Activated CD8-positive, alpha-beta memory T cell treated with anti-CD3 and anti-CD28 coated beads, Interleukin-2, amount 50 U/mL, for 48 hours (primary cell): ENCODE results near the gene ETS1.

ENCODE experiments used
- DNase-seq: peaks from one replicate; pipeline ENCODE4 v3.0.0-alpha.2; 2020

Gene ETS1

DNA sequence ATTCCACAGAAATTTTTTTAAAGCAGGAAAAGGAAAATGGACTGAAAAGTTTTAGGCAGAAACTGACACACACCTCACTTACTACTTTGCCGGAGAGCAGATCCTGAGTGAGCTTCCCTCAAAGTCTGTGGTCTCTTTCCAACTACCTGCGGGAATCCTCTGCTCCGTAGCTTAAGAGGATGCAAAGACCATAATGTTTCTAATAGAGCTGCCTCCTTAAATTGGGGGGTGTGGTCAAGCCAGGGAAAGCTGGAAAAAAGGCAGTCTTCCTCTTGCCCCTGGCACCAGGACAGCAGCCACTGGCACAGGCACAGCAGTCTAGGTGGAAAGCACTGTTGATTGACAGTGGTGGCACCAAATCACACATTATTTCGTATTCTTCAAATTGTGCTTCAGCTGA is at the start of gene ETS1:
ETS1 (minus strand) TSS at position 144 of the 400 bp plus-strand sequence. CDS start 14,428 bp downstream, outside the sequence.
- no peak for DNase-seq

DNA sequence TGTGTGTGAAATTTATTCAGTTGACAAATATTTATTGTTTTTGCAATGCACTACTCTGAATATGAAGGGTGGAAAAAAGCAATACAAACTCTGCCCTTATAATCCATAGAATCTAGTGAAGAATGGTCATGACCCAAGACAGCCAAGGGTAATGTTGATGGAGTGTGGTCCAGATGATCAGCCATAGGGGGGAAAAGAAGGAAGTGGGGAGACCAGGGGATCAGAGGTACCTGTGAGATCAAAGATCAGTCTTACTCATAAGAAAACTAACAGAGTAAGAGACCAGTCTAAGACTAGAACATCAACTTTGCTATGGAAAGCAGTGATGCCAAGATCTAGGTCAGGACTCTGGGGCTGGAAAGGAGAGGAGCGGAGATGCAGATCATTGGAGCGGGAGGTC is 47.0 kb upstream of the ETS1 start:
- DNase-seq = no peak

DNA sequence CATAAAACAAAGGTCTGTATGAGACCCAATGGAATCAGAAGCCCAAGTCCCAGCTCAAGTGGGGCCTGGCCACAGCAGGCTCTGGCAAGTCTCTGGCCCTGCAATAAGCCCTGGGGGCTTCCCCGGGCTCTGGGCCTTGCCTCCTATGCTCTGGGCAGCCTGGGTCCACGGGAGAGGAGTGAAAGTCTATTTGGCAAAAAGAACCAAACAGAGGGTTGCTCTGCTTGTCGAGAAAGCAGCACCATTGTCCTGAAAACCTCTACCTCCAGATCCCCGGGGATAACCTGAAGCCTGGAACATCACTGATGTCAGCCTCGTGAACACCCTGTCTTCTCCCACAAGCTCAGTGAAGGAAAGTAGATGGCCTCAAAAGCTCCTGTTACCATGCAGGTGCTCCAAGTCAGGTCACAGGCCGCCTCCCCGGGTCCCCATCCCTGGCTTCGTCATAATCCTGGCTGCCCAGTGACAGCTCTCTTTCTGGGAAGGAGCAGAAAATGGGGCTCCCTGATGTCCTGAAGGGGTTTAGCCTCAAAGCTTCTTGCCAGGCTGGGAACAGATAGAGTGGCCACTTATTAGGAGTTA is 46.1 kb upstream of the ETS1 start:
- no peak for DNase-seq

DNA sequence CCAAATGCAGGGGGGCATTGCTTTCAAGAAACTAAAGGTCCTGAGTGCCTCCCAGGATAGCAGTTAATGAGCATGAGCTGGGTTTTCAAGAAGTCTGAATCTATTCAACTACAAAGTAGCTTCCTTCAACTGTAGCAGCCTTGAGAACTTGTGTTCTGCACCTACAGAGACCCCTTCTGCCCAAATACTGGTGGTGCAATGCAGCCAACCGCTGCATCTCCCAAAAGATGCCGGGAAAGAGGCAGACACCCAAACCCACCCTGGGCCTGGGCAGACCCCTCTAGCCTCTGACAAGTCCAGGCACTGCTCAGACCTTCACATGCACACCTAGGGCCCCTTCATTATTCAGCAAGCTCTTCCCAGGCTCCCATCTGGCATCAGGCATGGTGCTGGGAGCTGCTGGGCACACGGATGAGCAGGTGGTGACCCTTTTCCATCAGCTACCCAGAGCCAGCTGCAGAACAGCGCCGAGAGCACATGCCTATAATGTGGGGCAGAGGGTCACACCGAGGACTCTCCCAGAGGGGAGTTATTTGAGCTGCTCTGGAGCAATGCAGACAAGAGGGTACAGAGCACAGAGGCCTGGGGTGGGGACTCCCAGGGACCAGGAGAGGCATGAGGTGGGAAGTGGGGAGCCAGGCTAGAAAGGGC is 44.9 kb upstream of the ETS1 start:
- peak; percentile 63 for DNase-seq

DNA sequence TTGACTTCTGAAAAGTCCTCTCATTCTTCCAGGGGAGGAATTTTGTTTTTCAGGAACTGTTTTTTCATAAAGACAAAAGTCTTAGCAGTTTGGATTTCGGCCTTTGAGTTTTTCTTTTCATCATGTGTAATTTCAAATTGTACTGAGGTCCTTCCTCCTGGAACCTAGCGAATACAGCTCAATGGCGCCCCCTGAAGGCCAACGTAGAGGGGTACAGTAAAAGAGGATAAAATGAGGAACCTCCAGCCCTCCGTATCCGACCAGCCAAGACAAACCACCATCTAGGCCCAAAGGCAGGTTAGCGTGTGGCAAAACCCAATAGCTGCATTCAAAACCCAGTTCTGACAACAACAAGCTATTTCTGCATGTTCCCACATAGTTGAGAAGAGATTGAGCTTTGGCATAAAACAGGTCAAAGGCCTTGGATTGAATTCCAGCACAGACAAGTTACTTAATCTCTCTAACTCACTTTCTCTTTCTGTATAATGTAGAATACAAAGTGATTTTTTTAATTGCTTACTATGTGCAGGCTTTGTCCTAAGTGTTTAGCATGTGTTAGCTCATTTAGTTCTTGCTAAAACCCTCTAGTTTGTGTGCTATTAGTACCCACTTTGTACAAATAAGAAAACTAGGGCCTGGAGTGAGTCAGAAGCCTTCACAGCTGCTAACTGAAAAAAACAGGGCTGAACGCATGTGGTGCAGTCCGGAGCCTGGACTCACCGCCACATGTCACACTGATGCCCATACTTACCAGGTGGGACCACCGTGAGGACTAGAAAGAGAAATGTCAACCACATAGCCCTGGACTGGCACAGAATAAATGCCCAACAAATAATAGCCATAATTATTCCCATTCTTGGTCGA is 43.2 kb upstream of the ETS1 start:
- peak; percentile 98 for DNase-seq

GRCh38 chr11:128629516-128630106 is 42.3 kb upstream of the ETS1 start:
- DNase-seq = no peak

DNA sequence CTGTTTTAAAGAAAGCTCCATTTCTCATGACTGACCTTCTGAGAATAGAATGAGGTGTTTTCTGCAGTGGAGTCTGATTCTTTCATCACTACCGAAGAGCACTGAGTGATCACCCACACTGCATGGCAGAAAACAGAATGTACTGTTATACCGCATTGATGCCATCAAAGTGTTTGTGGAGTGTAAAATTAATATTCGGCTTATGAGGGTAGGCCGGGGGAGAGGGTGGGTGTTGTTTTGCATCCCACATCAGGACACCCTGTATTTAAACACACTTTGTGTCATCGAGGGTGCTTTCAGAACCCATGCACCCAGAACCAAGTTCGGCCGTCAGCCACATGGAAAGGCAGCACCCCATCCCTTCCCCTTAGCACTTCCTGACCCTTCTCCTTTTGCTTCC is 41.3 kb upstream of the ETS1 start:
- no peak for DNase-seq

- DNase-seq = no peak
Observed at GRCh38 chr11:128628325-128628673, 40.9 kb upstream of the ETS1 start.

DNA sequence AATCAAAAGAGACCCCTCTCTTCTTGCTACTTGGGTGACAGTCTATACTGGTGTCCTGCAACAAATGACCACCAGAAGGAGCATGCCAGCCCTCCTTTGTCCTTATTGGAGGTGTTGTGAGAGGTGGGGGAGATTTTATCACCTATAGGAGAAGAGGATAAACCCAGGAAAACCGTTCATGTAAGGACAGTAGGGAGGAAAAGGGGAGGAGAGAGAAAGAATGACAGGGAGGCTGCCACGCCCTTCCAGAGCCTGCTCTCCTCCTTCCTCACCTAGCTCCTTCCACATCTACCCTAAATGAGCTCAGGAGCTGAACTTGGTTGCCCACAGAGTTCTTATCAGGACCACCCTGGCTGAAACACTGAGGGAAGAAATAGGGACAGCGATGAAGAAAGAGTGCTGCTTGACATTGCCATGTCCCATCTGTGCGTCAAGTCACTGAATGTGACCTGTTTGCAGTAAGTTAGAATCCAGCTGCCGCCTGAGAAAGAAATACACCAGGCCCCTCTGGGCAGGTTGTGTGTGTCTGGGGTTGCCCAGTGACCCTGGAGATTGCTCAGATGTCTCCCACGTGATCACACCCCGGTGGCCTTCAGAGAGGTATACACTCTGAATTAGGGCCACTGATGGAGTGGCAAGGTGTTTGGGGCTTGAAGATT is 40.4 kb upstream of the ETS1 start:
- DNase-seq = no peak

DNA sequence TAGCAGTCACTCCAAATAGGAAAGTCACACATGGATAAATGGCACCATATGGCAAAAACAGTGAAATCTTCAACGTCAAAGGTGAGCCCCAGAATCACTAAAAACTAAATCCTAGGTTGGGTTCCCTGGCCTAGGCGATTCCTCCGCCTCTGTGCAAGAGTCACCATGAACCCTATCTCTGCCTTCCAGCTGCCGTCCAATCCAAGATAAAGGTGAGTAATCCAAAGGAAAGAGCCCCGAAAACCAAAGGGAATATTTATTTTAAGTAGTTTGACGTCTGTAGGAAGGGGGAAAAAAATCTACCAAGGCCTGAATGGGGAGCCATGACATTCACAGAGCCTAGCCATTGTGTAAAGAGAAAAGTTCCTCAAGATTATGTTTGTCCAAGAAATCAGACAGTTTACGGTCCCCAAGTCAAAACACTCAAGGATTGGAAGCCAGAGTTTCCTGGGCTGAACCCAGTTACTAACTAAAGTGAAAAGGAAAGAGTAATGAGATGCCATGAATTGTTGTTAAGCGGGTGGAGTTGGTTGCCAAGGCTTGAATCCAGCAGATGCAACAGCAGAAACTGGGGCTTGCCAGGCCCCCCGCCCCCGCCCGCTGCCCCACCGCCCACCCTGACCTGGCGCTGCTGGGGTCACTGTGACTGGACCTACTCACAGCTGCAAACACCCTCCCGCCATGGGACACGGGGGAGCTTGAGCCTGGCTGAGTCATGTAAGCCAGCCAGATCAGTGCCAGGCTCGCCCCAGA is 39.7 kb upstream of the ETS1 start:
- DNase-seq = no peak

GRCh38 chr11:128625746-128626145 is 38.4 kb upstream of the ETS1 start:
- no peak for DNase-seq

GRCh38 chr11:128625326-128625725 is 38.0 kb upstream of the ETS1 start:
- DNase-seq = no peak

GRCh38 chr11:128624269-128625175 is 37.2 kb upstream of the ETS1 start:
- no peak for DNase-seq

- no peak for DNase-seq
Observed at GRCh38 chr11:128623091-128623490, 35.7 kb upstream of the ETS1 start.

- no peak for DNase-seq
Observed at GRCh38 chr11:128621601-128622501, 34.5 kb upstream of the ETS1 start.

GRCh38 chr11:128620309-128621100 is 33.1 kb upstream of the ETS1 start:
- DNase-seq = no peak

- DNase-seq = no peak
Observed at GRCh38 chr11:128619540-128620308, 32.4 kb upstream of the ETS1 start.

GRCh38 chr11:128619007-128619406 is 31.6 kb upstream of the ETS1 start:
- no peak for DNase-seq

DNA sequence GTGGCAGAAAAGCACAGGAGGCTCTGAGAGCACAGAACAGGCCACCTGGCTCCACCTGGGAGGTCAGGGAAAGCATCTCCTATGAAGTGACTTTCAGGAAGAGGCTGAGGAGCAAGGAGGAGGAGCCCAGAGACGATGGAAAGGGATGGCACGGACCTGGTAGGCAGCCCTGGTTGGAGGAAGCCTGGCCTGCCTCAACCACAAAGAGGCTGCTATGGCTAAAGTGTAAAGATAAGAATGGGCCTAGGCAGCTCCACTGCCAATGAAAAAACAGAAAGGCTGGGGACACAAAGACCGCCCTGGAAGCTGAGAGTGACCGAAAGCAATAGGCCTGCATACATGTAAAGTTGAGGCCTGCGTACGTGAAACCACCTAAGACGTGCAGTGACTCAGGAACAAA is 31.2 kb upstream of the ETS1 start:
- no peak for DNase-seq
